COLO668 (cell line): ENCODE data around the gene EEFSEC.

Experiments used
- DNase-seq: peaks from one replicate; lab custom pipeline; 2025; ENCODE audit not compliant: unreplicated experiment; lab: John Stamatoyannopoulos, UW

EEFSEC gene

GRCh38 chr3:128239304-128239703 lies 86.0 kb downstream of the EEFSEC start:
- DNase-seq, result no peak

GRCh38 chr3:128240232-128240631 lies 87.0 kb downstream of the EEFSEC start:
- no peak for DNase-seq

- DNase-seq, result no peak
Observed at GRCh38 chr3:128241741-128242140, 88.5 kb downstream of the EEFSEC start.

GRCh38 chr3:128242818-128243601 lies 89.7 kb downstream of the EEFSEC start:
- no peak for DNase-seq

GRCh38 chr3:128243602-128244504 lies 90.6 kb downstream of the EEFSEC start:
- no peak for DNase-seq

- DNase-seq, result no peak
Observed at GRCh38 chr3:128245460-128245859, 92.2 kb downstream of the EEFSEC start.

GRCh38 chr3:128247666-128248409 lies 94.6 kb downstream of the EEFSEC start:
- DNase-seq, result no peak

GRCh38 chr3:128252083-128252482 lies 98.8 kb downstream of the EEFSEC start:
- DNase-seq, result no peak

GRCh38 chr3:128253150-128253549 lies 99.9 kb downstream of the EEFSEC start:
- no peak for DNase-seq

- no peak for DNase-seq
Observed at GRCh38 chr3:128254066-128254590, 100.8 kb downstream of the EEFSEC start.

- no peak for DNase-seq
Observed at GRCh38 chr3:128254967-128255366, 101.7 kb downstream of the EEFSEC start.

GRCh38 chr3:128256131-128256530 lies 102.8 kb downstream of the EEFSEC start:
- no peak for DNase-seq

- no peak for DNase-seq
Observed at GRCh38 chr3:128257632-128258031, 104.4 kb downstream of the EEFSEC start.

- DNase-seq, result no peak
Observed at GRCh38 chr3:128260275-128260674, 107.0 kb downstream of the EEFSEC start.

- no peak for DNase-seq
Observed at GRCh38 chr3:128262457-128262856, 109.2 kb downstream of the EEFSEC start.

- DNase-seq, result no peak
Observed at GRCh38 chr3:128263118-128263517, 109.8 kb downstream of the EEFSEC start.

GRCh38 chr3:128263946-128264345 lies 110.7 kb downstream of the EEFSEC start:
- no peak for DNase-seq

- no peak for DNase-seq
Observed at GRCh38 chr3:128266453-128266852, 113.2 kb downstream of the EEFSEC start.

- DNase-seq, result no peak
Observed at GRCh38 chr3:128267541-128267940, 114.3 kb downstream of the EEFSEC start.

- DNase-seq, result no peak
Observed at GRCh38 chr3:128269006-128269775, 115.9 kb downstream of the EEFSEC start.
